WTC11 (cell line): ENCODE data around the gene CORO2B. TPM values are rescaled to one million over a fixed set of nuclear protein-coding genes. Genes with fewer than 3 reads are reported as not detected.

Source experiments
- ATAC-seq: fragments of 200-7000 bp; cut with Tn5 transposase; 2 replicates; pipeline ENCODE4 v1.10.0; 2021; ENCODE audit warnings: mild to moderate bottlenecking, moderate library complexity
- CTCF ChIA-PET: fragments of 300-600 bp; sonication (Branson Sonifier 250); formaldehyde crosslinking; loops from one replicate; lab custom pipeline; 2021; ENCODE audit warnings: antibody characterized with exemption; lab: Charles Lee
- POLR2A ChIA-PET: fragments of 350-600 bp; sonication (Branson Sonifier 250); formaldehyde crosslinking; loops from one replicate; lab custom pipeline; 2021; ENCODE audit warnings: antibody characterized with exemption; lab: Charles Lee
- DNase-seq: peaks from one replicate; pipeline ENCODE4 v3.0.0; 2021; ENCODE audit warnings: low spot score
- H3K27ac Mint-ChIP-seq: 2 replicates; pipeline ENCODE4 v1.8.0; 2021; ENCODE audit warnings: mixed read lengths
- H3K27me3 Mint-ChIP-seq: 2 replicates; pipeline ENCODE4 v1.8.0; 2021; ENCODE audit warnings: low read depth, mild to moderate bottlenecking, moderate library complexity, mixed read lengths
- H3K36me3 Mint-ChIP-seq: 2 replicates; pipeline ENCODE4 v1.8.0; 2021; ENCODE audit warnings: mixed read lengths
- H3K4me1 Mint-ChIP-seq: 2 replicates; pipeline ENCODE4 v1.8.0; 2022; ENCODE audit warnings: mixed read lengths
- H3K4me3 Mint-ChIP-seq: 2 replicates; pipeline ENCODE4 v1.8.0; 2021; ENCODE audit warnings: mild to moderate bottlenecking, moderate library complexity, mixed read lengths
- H3K9me3 Mint-ChIP-seq: 2 replicates; pipeline ENCODE4 v1.8.0; 2021; ENCODE audit warnings: mixed read lengths
- ATF1 ChIP-seq: sonication (generic); formaldehyde crosslinking; IDR thresholded peaks from 2 replicates; pipeline ENCODE4 v1.8.1; 2023; ENCODE audit warnings: mild to moderate bottlenecking, moderate library complexity, missing genetic modification reagents
- CBFB ChIP-seq: sonication (generic); formaldehyde crosslinking; IDR thresholded peaks from 2 replicates; pipeline ENCODE4 v1.8.1; 2022; ENCODE audit warnings: mild to moderate bottlenecking, low read depth, missing genetic modification reagents
- CREM ChIP-seq: sonication (generic); formaldehyde crosslinking; IDR thresholded peaks from 2 replicates; pipeline ENCODE4 v1.8.1; 2022; ENCODE audit warnings: mild to moderate bottlenecking, missing genetic modification reagents, moderate library complexity
- FOXJ3 ChIP-seq: sonication (generic); formaldehyde crosslinking; IDR thresholded peaks from 2 replicates; pipeline ENCODE4 v1.9.0; 2021; ENCODE audit warnings: missing genetic modification reagents, mild to moderate bottlenecking, borderline replicate concordance
- GTF2I ChIP-seq: fragments of 250-450 bp; sonication (Bioruptor Pico); conservative IDR thresholded peaks from 2 replicates; pipeline ENCODE4 v1.4.0; 2021; ENCODE audit warnings: mild to moderate bottlenecking
- NR3C1 ChIP-seq: sonication (generic); formaldehyde crosslinking; conservative IDR thresholded peaks from 2 replicates; pipeline ENCODE4 v1.8.1; 2023; ENCODE audit warnings: low read depth, mild to moderate bottlenecking, missing genetic modification reagents
- OVOL2 ChIP-seq: fragments of 250-450 bp; sonication (Bioruptor Pico); IDR thresholded peaks from 2 replicates; pipeline ENCODE4 v1.9.0; 2021; ENCODE audit warnings: mild to moderate bottlenecking, borderline replicate concordance
- SMAD3 ChIP-seq: sonication (generic); formaldehyde crosslinking; IDR thresholded peaks from 2 replicates; pipeline ENCODE4 v1.8.0; 2022; ENCODE audit warnings: missing genetic modification reagents, mild to moderate bottlenecking, borderline replicate concordance
- SOX15 ChIP-seq: fragments of 250-450 bp; sonication (Bioruptor Pico); IDR thresholded peaks from 2 replicates; pipeline ENCODE4 v1.9.0; 2021; ENCODE audit warnings: mild to moderate bottlenecking
- TEAD4 ChIP-seq: sonication (generic); formaldehyde crosslinking; IDR thresholded peaks from 2 replicates; pipeline ENCODE4 v1.8.0; 2022; ENCODE audit warnings: mild to moderate bottlenecking, missing genetic modification reagents
- ZBTB21 ChIP-seq: sonication (generic); formaldehyde crosslinking; IDR thresholded peaks from 2 replicates; pipeline ENCODE4 v1.8.1; 2023; ENCODE audit warnings: mild to moderate bottlenecking, missing genetic modification reagents, borderline replicate concordance
- ZNF138 ChIP-seq: sonication (generic); formaldehyde crosslinking; conservative IDR thresholded peaks from 2 replicates; pipeline ENCODE4 v1.8.1; 2022; ENCODE audit warnings: mild to moderate bottlenecking, moderate library complexity, missing genetic modification reagents
- ZNF416 ChIP-seq: fragments of 250-450 bp; sonication (Bioruptor Pico); IDR thresholded peaks from 2 replicates; pipeline ENCODE4 v1.9.0; 2021; ENCODE audit warnings: mild to moderate bottlenecking, inconsistent platforms
- total RNA-seq: library from RNA; stranded (reverse); gene quantifications from 3 replicates; pipeline ENCODE4 v1.2.3, GENCODE V29; 2021
- TF ChIP-seq, protein P1 (sequence below): fragments of 200-600 bp; IDR thresholded peaks from 2 replicates; pipeline ENCODE4 v1.8.0; 2022; ENCODE audit warnings: antibody characterized with exemption
- TF ChIP-seq, protein P2 (sequence below): sonication (generic); formaldehyde crosslinking; IDR thresholded peaks from 2 replicates; pipeline ENCODE4 v1.8.0; 2022; ENCODE audit warnings: mild to moderate bottlenecking, missing genetic modification reagents
- TF ChIP-seq, protein P3 (sequence below): sonication (generic); formaldehyde crosslinking; IDR thresholded peaks from 2 replicates; pipeline ENCODE4 v1.8.0; 2022; ENCODE audit warnings: mild to moderate bottlenecking, missing genetic modification reagents
- TF ChIP-seq, protein P4 (sequence below): fragments of 250-450 bp; sonication (Bioruptor Pico); IDR thresholded peaks from 2 replicates; pipeline ENCODE4 v1.9.0; 2021; ENCODE audit warnings: mild to moderate bottlenecking, borderline replicate concordance
- TF ChIP-seq, protein P5 (sequence below): sonication (generic); formaldehyde crosslinking; IDR thresholded peaks from 2 replicates; pipeline ENCODE4 v1.8.1; 2023; ENCODE audit warnings: mild to moderate bottlenecking, missing genetic modification reagents

CORO2B gene
- total RNA-seq, 1 experiment from 2014 or later: 4.9 TPM

DNA sequence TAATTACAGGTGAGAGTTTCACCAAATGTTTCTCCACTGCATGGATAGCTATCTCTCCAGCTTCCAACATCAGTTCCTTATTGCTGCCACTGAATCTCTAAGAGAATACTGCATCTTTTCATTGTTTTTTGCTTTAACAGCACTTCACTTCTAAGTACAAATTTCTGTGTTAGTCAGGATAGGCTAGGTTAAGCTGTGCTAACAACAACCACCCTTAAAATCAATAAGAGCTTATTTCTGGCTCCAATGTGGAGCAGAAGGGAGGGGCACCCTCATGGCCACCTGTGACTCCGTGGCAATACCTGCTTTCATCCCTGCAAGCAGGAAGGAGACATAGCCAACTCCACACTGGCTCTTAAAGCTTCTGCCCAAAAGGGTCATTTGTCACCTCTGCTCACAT is 36.4 kb upstream of the CORO2B start:
- TF ChIP-seq, protein P1, sequence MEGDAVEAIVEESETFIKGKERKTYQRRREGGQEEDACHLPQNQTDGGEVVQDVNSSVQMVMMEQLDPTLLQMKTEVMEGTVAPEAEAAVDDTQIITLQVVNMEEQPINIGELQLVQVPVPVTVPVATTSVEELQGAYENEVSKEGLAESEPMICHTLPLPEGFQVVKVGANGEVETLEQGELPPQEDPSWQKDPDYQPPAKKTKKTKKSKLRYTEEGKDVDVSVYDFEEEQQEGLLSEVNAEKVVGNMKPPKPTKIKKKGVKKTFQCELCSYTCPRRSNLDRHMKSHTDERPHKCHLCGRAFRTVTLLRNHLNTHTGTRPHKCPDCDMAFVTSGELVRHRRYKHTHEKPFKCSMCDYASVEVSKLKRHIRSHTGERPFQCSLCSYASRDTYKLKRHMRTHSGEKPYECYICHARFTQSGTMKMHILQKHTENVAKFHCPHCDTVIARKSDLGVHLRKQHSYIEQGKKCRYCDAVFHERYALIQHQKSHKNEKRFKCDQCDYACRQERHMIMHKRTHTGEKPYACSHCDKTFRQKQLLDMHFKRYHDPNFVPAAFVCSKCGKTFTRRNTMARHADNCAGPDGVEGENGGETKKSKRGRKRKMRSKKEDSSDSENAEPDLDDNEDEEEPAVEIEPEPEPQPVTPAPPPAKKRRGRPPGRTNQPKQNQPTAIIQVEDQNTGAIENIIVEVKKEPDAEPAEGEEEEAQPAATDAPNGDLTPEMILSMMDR: no peak
- TF ChIP-seq ZNF416 (CRISPR knock-in tag): no peak
- TF ChIP-seq TEAD4 (CRISPR knock-in tag): no peak
- no peak for TF ChIP-seq NR3C1 (CRISPR knock-in tag)
- no peak for TF ChIP-seq GTF2I (CRISPR knock-in tag)
- no peak for TF ChIP-seq FOXJ3 (CRISPR knock-in tag)
- TF ChIP-seq OVOL2 (CRISPR knock-in tag): no peak
- no peak for TF ChIP-seq CREM (CRISPR knock-in tag)
- no peak for TF ChIP-seq ATF1
- TF ChIP-seq, protein P2, sequence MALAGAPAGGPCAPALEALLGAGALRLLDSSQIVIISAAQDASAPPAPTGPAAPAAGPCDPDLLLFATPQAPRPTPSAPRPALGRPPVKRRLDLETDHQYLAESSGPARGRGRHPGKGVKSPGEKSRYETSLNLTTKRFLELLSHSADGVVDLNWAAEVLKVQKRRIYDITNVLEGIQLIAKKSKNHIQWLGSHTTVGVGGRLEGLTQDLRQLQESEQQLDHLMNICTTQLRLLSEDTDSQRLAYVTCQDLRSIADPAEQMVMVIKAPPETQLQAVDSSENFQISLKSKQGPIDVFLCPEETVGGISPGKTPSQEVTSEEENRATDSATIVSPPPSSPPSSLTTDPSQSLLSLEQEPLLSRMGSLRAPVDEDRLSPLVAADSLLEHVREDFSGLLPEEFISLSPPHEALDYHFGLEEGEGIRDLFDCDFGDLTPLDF (CRISPR knock-in tag): no peak
- TF ChIP-seq, protein P3, sequence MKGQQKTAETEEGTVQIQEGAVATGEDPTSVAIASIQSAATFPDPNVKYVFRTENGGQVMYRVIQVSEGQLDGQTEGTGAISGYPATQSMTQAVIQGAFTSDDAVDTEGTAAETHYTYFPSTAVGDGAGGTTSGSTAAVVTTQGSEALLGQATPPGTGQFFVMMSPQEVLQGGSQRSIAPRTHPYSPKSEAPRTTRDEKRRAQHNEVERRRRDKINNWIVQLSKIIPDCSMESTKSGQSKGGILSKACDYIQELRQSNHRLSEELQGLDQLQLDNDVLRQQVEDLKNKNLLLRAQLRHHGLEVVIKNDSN: no peak
- TF ChIP-seq SMAD3 (CRISPR knock-in tag): no peak
- TF ChIP-seq ZBTB21 (CRISPR knock-in tag): no peak
- TF ChIP-seq ZNF138 (CRISPR knock-in tag): no peak
- TF ChIP-seq, protein P4, sequence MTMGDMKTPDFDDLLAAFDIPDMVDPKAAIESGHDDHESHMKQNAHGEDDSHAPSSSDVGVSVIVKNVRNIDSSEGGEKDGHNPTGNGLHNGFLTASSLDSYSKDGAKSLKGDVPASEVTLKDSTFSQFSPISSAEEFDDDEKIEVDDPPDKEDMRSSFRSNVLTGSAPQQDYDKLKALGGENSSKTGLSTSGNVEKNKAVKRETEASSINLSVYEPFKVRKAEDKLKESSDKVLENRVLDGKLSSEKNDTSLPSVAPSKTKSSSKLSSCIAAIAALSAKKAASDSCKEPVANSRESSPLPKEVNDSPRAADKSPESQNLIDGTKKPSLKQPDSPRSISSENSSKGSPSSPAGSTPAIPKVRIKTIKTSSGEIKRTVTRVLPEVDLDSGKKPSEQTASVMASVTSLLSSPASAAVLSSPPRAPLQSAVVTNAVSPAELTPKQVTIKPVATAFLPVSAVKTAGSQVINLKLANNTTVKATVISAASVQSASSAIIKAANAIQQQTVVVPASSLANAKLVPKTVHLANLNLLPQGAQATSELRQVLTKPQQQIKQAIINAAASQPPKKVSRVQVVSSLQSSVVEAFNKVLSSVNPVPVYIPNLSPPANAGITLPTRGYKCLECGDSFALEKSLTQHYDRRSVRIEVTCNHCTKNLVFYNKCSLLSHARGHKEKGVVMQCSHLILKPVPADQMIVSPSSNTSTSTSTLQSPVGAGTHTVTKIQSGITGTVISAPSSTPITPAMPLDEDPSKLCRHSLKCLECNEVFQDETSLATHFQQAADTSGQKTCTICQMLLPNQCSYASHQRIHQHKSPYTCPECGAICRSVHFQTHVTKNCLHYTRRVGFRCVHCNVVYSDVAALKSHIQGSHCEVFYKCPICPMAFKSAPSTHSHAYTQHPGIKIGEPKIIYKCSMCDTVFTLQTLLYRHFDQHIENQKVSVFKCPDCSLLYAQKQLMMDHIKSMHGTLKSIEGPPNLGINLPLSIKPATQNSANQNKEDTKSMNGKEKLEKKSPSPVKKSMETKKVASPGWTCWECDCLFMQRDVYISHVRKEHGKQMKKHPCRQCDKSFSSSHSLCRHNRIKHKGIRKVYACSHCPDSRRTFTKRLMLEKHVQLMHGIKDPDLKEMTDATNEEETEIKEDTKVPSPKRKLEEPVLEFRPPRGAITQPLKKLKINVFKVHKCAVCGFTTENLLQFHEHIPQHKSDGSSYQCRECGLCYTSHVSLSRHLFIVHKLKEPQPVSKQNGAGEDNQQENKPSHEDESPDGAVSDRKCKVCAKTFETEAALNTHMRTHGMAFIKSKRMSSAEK (CRISPR knock-in tag): no peak
- no peak for TF ChIP-seq CBFB (CRISPR knock-in tag)
- TF ChIP-seq, protein P5, sequence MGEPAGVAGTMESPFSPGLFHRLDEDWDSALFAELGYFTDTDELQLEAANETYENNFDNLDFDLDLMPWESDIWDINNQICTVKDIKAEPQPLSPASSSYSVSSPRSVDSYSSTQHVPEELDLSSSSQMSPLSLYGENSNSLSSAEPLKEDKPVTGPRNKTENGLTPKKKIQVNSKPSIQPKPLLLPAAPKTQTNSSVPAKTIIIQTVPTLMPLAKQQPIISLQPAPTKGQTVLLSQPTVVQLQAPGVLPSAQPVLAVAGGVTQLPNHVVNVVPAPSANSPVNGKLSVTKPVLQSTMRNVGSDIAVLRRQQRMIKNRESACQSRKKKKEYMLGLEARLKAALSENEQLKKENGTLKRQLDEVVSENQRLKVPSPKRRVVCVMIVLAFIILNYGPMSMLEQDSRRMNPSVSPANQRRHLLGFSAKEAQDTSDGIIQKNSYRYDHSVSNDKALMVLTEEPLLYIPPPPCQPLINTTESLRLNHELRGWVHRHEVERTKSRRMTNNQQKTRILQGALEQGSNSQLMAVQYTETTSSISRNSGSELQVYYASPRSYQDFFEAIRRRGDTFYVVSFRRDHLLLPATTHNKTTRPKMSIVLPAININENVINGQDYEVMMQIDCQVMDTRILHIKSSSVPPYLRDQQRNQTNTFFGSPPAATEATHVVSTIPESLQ (CRISPR knock-in tag): no peak
- no peak for TF ChIP-seq SOX15 (CRISPR knock-in tag)
- H3K4me1 Mint-ChIP-seq: 0 out of 2 replicates have a peak, but pooled peaks cover 2% of the 10 kb centered on the region
- no peak overlapping the region for H3K27ac Mint-ChIP-seq
- H3K36me3 Mint-ChIP-seq: peaks cover 10% of the 10 kb centered on the region
- peaks cover 10% of the 10 kb centered on the region for H3K27me3 Mint-ChIP-seq
- ATAC-seq (no peak), DNase-seq (no peak)
- peaks cover 22% of the 10 kb centered on the region for H3K9me3 Mint-ChIP-seq
- ChIA-PET POLR2A (no interaction called here), CTCF (interaction anchor here (1.1 to 2.4 kb wide), 3 partner anchors 8 to 330 kb away, joined by 5 to 12 read pairs (median 6); no protein-coding TSS in a partner anchor)
- H3K4me3 Mint-ChIP-seq: no peak overlapping the region
